ENCODE data around the gene SLC2A8. TPM values are rescaled to one million over a fixed set of nuclear protein-coding genes. Genes with fewer than 3 reads are reported as not detected.

The SLC2A8 gene
- total and polyA plus RNA-seq, 2 donors (not counting 1 experiment from before 2014, with no cell fraction given) = 8.3 to 14.2 TPM

DNA sequence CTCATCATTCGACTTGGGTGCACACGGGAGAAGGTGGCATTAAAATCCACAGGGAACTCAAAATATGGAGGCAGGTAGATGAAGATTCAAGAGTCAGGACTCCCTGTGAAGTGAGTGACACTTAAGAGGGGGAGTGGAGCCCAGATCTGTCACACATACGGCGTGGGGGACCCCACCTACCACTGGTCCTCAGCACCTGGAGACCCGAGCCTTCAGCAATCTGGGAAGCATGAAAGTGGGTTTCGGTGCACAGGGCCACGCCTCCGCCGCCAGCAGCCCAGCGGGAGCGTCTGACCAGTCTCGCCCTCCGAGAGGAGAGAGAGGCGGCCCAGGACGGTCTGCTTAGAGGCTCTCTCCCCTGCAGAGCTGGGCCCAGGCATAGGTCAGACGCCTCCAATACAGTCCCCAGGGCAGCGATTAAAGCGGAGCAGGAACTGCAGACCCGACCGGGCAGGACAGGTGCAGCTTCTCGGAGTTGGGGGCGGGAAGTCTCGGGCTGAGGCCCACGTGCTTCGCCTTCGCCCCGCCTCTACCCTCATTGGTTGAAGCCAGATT is 639 bp upstream of the SLC2A8 start:
- no peaks in the 10 kb centered on the region for H3K27me3 Mint-ChIP-seq
- CTCF ChIA-PET = interaction anchor here (0.6 to 2.0 kb wide), 13 partner anchors 9 to 481 kb away, joined by 3 to 16 read pairs (median 5); partner anchors contain the start of genes LRSAM1, RALGPS1, RPL12 and TOR2A
- Histone ChIP-seq H4K20me1 (ENCODE audit: control insufficient read depth, insufficient read depth, low read length, poor library complexity, severe bottlenecking) (no peaks in the 10 kb centered on the region), H3K27me3 (replicated peaks in 1 of 4; ENCODE audit: control extremely low read depth in 1 of 4, control insufficient read depth in 3 of 4, insufficient read depth in 4 of 4, low read length in 3 of 4) (peaks cover 0 to 7% (median 2%) of the 10 kb centered on the region in 4 experiments), H3K4me2 (replicated peaks; ENCODE audit: low read depth, low read length, poor library complexity, severe bottlenecking) (peak overlapping the region; percentile 91), H2AFZ (ENCODE audit: insufficient read depth, low read depth, low read length, poor library complexity, severe bottlenecking) (peak overlapping the region; percentile 87), H3K27ac (ENCODE audit: low read length in 2 of 2) (no peak overlapping the region), H3K36me3 (replicated peaks in 1 of 2; ENCODE audit: control extremely low read depth in 1 of 2, control insufficient read depth in 1 of 2, extremely low read depth in 1 of 2, insufficient read depth in 2 of 2, low read length in 1 of 2) (no peaks in the 10 kb centered on the region), H3K4me3 (ENCODE audit: control extremely low read depth in 1 of 5, extremely low read depth in 1 of 5, insufficient read depth in 1 of 5, low read depth in 2 of 5, low read length in 4 of 5) (peak overlapping the region; percentile 26 to 77 (median 57)), H3K79me2 (ENCODE audit: control insufficient read depth, insufficient read depth, low read length) (peaks cover 8% of the 10 kb centered on the region), H3K9ac (ENCODE audit: low read length) (peak overlapping the region; percentile 68), H3K4me1 (ENCODE audit: control insufficient read depth in 2 of 2, insufficient read depth in 2 of 2, low read length in 2 of 2) (peaks cover 4 to 16% of the 10 kb centered on the region in 2 donors), H3K9me3 (ENCODE audit: control extremely low read depth in 1 of 3, control insufficient read depth in 2 of 3, insufficient read depth in 1 of 3, low read length in 2 of 3) (no peaks in the 10 kb centered on the region)
- POLR2A ChIA-PET = interaction anchor here (0.6 to 1.6 kb wide), 6 partner anchors 18 to 732 kb away, joined by 4 to 21 read pairs (median 6); partner anchors contain the start of genes LRSAM1, RPL12 and ZNF79
- WGBS (ENCODE audit: insufficient coverage) = 6% methylated on average over 27 of the region's 27 CpGs
- peak overlapping the region; percentile 86 for H3K4me3 Mint-ChIP-seq
- H3K9me3 Mint-ChIP-seq (ENCODE audit: insufficient read depth) = no peaks in the 10 kb centered on the region
- TF ChIP-seq, protein P1, sequence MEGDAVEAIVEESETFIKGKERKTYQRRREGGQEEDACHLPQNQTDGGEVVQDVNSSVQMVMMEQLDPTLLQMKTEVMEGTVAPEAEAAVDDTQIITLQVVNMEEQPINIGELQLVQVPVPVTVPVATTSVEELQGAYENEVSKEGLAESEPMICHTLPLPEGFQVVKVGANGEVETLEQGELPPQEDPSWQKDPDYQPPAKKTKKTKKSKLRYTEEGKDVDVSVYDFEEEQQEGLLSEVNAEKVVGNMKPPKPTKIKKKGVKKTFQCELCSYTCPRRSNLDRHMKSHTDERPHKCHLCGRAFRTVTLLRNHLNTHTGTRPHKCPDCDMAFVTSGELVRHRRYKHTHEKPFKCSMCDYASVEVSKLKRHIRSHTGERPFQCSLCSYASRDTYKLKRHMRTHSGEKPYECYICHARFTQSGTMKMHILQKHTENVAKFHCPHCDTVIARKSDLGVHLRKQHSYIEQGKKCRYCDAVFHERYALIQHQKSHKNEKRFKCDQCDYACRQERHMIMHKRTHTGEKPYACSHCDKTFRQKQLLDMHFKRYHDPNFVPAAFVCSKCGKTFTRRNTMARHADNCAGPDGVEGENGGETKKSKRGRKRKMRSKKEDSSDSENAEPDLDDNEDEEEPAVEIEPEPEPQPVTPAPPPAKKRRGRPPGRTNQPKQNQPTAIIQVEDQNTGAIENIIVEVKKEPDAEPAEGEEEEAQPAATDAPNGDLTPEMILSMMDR (IDR thresholded peaks at IDR 0.05) = no peak
- no peak for TF ChIP-seq EZH2 (IDR thresholded peaks at IDR 0.05; ENCODE audit: borderline replicate concordance, insufficient read depth, low read depth, low read length, poor library complexity, severe bottlenecking)
- ATAC-seq (ENCODE audit: low read depth) (no peak), DNase-seq (no peak)
- intact Hi-C loops (cut with micrococcal nuclease) = loop anchor here (1.0 to 5.0 kb wide), 6 partner anchors 151 to 670 kb away; partner anchors contain the start of genes FPGS, NAIF1, PTRH1 and TTC16
- H3K4me1 Mint-ChIP-seq = peaks cover 14% of the 10 kb centered on the region
- peak overlapping the region; percentile 79 for H3K27ac Mint-ChIP-seq
